ENCODE data around the gene PRELID3B. TPM values are rescaled to one million over a fixed set of nuclear protein-coding genes. Genes with fewer than 3 reads are reported as not detected.

The PRELID3B gene
- total RNA-seq, 2 experiments from 2014 or later, result 66.4 to 82.5 TPM

DNA sequence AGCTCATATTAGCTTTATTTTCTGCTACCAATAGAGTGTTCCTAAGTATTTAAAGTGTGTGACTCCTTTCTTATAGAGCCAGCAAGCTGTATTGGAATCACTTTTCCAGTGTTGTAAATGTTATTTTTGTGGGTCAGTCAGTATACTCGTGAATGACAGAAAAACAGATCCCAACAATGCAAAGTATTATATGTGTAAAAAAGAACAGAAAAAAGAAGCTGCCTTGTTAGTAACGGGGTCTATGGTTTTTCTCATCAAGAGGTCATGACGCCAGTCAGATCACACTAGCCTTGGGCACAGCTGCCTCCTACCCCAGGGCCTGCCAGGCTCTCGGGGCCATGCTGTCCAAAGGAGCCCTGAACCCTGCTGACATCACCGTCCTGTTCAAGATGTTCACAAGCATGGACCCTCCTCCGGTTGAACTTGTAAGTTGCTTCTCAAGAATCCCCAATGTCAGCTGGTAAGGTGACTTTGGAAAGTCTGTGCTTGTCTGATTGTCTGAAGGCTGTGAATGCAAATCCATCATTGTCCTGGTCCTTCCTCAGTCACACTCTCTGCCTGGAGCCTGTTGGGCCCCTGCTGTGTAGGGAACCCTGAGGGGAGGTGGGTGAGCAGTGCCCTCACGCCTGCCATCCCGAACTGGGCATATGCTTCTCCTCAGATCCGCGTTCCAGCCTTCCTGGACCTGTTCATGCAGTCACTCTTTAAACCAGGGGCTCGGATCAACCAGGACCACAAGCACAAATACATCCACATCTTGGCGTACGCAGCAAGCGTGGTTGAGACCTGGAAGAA is 51.7 kb downstream of the PRELID3B start:
- peaks cover 9% of the 10 kb centered on the region for H3K4me1 Mint-ChIP-seq
- no peak overlapping the region for H3K27ac Mint-ChIP-seq
- no peak for DNase-seq
- H3K9me3 Mint-ChIP-seq, result no peaks in the 10 kb centered on the region
- CTCF ChIA-PET, result interaction anchor here (0.6 kb wide), 1 partner anchor 12 kb away, joined by 4 read pairs; no protein-coding TSS in a partner anchor
- H3K36me3 Mint-ChIP-seq (ENCODE audit: low read depth), result peaks cover 83% of the 10 kb centered on the region
- H3K27me3 Mint-ChIP-seq, result no peaks in the 10 kb centered on the region
- H3K4me3 Mint-ChIP-seq, result no peak overlapping the region
- POLR2A ChIA-PET, result no interaction called here

DNA sequence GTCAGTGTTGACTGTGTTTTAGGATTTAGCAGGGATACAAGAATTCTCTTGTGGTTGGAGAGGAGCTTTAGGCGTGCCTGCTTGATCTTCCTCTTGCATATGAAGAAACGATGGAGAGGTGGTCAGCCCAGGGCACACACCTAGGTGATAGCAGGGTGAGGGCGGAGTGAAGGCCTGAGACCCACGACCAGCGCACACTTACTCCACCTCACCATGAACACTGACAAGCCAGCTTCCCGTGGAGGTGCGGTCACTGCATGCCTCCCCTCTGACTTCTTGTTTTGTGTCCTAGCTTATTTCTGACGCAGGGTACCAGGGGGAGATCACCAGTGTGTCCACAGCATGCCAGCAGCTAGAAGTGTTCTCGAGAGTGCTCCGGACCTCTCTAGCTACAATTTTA is 53.4 kb downstream of the PRELID3B start:
- peaks cover 16% of the 10 kb centered on the region for H3K4me1 Mint-ChIP-seq
- ChIA-PET CTCF (no interaction called here), POLR2A (no interaction called here)
- no peak for DNase-seq
- no peaks in the 10 kb centered on the region for H3K9me3 Mint-ChIP-seq
- H3K27me3 Mint-ChIP-seq, result no peaks in the 10 kb centered on the region
- no peak overlapping the region for H3K27ac Mint-ChIP-seq
- H3K4me3 Mint-ChIP-seq, result no peak overlapping the region
- peaks cover 73% of the 10 kb centered on the region for H3K36me3 Mint-ChIP-seq (ENCODE audit: low read depth)

DNA sequence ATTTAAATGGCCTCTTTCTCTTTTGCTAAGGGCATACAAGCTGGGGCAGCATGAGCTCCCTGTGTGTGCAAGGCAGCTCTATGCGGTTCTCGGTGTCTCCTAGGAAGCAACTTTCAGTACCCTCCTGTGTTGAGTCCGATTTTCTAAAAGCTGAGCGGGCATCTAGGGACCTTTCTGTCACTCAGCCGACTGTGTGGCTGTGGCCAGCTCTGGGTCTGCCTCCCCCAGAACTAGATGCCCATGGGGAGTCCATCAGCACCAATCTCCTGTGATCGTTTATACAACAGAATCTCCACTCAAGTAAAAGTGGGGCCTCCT is 54.1 kb downstream of the PRELID3B start:
- DNase-seq, result no peak
- Mint-ChIP-seq H3K4me1 (peaks cover 23% of the 10 kb centered on the region), H3K27me3 (no peaks in the 10 kb centered on the region), H3K27ac (no peak overlapping the region), H3K36me3 (ENCODE audit: low read depth) (peaks cover 72% of the 10 kb centered on the region), H3K4me3 (no peak overlapping the region), H3K9me3 (no peaks in the 10 kb centered on the region)
- ChIA-PET POLR2A (no interaction called here), CTCF (interaction anchor here (0.6 kb wide), 1 partner anchor 13 kb away, joined by 3 read pairs; no protein-coding TSS in a partner anchor)

DNA sequence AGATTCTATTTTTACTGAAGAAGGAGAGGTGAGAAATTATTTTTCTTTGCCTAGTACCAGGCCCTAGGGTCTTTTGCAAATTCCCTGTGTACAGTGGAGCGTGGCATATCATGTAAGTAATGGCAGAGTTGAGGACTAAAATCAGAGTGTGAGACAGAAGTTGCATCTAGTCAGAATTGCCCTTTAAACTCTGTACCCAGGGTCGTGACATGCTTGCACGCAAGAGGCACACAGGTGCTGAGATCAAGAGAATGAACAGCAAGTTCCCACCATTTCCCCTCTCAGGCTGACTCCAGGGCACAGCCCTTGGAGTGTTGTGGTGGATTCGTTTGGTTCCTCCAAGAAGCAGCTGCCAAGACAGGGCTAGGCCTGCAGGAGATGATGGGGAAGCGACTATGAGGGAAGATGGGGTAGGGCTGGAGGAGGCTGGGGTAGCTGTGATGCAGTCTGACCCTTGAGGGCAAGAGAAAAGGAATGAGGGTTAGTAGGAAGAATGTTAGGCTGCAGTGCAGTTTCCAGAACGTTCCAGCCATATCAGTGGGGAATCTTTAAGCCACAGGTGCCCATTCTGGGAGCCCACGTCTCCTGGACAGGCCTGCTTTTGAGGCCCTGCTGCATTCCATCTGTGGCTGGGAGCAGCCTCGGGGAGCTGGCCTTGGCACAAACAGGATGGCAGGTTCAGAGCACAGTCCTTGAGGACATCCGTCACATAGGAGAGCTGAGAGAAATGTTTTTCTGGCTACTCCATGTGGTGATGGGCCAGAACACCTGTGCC is 54.6 kb downstream of the PRELID3B start:
- Mint-ChIP-seq H3K36me3 (ENCODE audit: low read depth) (peaks cover 67% of the 10 kb centered on the region), H3K4me3 (no peak overlapping the region), H3K4me1 (peaks cover 26% of the 10 kb centered on the region), H3K27me3 (no peaks in the 10 kb centered on the region), H3K27ac (no peak overlapping the region), H3K9me3 (no peaks in the 10 kb centered on the region)
- ChIA-PET POLR2A (interaction anchor here (1.1 kb wide), 1 partner anchor 99 kb away, joined by 3 read pairs; no protein-coding TSS in a partner anchor), CTCF (interaction anchor here (0.6 kb wide), 1 partner anchor 13 kb away, joined by 3 read pairs; no protein-coding TSS in a partner anchor)
- DNase-seq, result no peak

DNA sequence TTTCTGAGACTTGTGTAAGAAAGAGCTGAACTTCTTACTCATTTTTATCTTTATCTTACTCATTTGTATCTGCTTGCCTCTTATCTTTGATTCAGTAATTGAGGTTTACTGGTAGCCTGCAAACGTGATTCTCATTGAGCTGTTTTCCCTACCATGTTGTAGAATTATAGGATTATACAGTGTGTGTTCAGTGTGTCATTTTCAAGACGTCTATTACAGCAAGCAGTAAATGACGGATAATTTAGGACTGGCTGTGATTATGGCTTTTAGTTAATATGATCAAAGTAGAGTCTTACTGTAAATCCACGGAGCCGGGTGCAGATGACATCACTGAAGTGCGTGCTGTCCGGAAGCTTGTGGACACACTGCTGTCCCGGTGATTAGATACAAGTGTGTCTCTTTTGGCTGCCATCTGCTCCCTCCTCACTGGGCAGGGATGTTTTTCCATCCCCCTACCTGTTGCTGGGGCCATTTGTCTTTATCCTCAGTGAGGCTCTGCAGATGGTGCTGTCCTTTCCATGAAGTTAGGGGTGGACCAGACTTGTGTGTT is 55.5 kb downstream of the PRELID3B start:
- H3K27ac Mint-ChIP-seq, result no peak overlapping the region
- H3K27me3 Mint-ChIP-seq, result no peaks in the 10 kb centered on the region
- no peak overlapping the region for H3K4me3 Mint-ChIP-seq
- peaks cover 34% of the 10 kb centered on the region for H3K4me1 Mint-ChIP-seq
- POLR2A ChIA-PET, result interaction anchor here (1.1 kb wide), 1 partner anchor 98 kb away, joined by 3 read pairs; no protein-coding TSS in a partner anchor
- no peak for DNase-seq
- peaks cover 66% of the 10 kb centered on the region for H3K36me3 Mint-ChIP-seq (ENCODE audit: low read depth)
- H3K9me3 Mint-ChIP-seq, result no peaks in the 10 kb centered on the region
- CTCF ChIA-PET, result interaction anchor here (0.9 to 1.0 kb wide), 2 partner anchors 8 to 9 kb away, joined by 3 read pairs; no protein-coding TSS in a partner anchor

DNA sequence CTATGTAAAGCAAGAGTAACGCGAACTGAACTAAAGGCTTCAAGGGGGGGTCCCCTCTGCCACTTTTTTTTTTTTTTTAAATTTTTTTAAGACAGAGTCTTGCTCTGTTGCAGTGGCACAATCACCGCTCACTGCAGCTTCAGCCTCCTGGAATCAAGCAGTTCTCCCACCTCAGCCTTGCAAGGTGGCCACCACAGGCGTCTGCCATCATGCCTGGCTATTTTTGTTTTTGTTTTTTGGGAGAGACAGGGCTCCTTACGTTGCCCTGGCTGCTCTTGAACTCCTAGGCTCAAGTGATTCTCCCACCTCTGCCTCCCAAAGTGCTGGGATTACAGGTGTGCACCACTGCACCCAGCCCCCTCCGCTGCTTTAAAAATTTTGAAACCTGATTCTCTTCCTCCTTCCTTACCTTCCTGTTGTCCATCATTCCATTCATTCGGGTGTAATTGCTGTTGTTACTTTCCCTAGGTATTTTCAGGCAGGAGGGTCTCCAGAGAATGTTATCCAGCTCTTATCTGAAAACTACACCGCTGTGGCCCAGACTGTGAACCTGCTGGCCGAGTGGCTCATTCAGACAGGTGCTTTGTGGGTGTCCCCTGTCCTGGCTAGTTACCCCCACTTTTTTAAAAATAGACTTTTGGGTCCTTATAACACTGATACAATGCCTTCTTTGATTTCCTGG is 56.2 kb downstream of the PRELID3B start:
- Mint-ChIP-seq H3K4me3 (no peak overlapping the region), H3K27me3 (no peaks in the 10 kb centered on the region), H3K36me3 (ENCODE audit: low read depth) (peaks cover 61% of the 10 kb centered on the region), H3K9me3 (no peaks in the 10 kb centered on the region), H3K4me1 (peaks cover 37% of the 10 kb centered on the region), H3K27ac (no peak overlapping the region)
- ChIA-PET CTCF (interaction anchor here (0.9 to 1.0 kb wide), 2 partner anchors 8 to 10 kb away, joined by 3 read pairs; no protein-coding TSS in a partner anchor), POLR2A (interaction anchor here (1.1 kb wide), 1 partner anchor 97 kb away, joined by 3 read pairs; no protein-coding TSS in a partner anchor)
- DNase-seq, result no peak

DNA sequence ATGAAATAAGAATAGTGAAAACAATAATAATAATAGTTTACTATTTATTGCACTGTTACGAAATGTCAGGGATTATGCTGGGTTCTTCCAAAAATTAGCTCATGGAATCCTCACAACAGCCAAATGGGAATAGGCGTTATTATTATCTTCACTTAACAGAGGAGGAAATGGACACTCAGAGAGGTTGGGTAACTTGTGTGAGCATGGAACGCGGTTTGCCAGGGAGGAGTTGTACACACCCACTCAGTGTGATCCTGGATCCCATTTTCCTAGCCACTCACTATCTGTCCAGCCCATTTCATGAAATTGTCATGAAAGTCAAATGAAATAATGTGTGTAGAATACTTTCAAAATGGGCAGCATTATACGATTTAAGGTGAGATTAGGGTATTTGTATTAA is 56.9 kb downstream of the PRELID3B start:
- H3K4me3 Mint-ChIP-seq, result no peak overlapping the region
- ChIA-PET CTCF (no interaction called here), POLR2A (no interaction called here)
- peaks cover 37% of the 10 kb centered on the region for H3K4me1 Mint-ChIP-seq
- DNase-seq, result no peak
- H3K36me3 Mint-ChIP-seq (ENCODE audit: low read depth), result peaks cover 54% of the 10 kb centered on the region
- H3K9me3 Mint-ChIP-seq, result no peaks in the 10 kb centered on the region
- no peaks in the 10 kb centered on the region for H3K27me3 Mint-ChIP-seq
- H3K27ac Mint-ChIP-seq, result no peak overlapping the region

DNA sequence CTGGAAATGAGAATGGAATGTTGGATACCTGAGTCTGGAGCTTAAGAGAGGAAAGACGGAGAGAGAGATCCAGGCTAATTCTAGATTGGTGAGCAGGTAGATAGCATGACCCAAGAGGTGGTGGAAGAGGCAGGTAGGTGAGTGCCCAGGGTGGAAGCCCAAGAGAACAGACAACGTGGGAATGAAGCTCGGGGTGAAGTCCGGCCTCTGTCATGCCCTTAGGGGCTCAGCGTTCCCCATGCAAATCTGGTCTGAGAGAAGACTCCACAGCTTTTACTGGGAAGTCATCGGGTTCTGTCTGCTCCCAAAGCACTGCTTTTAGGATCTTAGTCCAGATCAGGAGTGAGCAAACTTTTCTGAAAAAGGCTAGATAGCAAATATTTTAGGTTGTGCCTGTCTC is 57.9 kb downstream of the PRELID3B start:
- Mint-ChIP-seq H3K9me3 (no peaks in the 10 kb centered on the region), H3K27me3 (peaks cover 2% of the 10 kb centered on the region), H3K4me1 (peaks cover 38% of the 10 kb centered on the region), H3K27ac (no peak overlapping the region), H3K4me3 (no peak overlapping the region), H3K36me3 (ENCODE audit: low read depth) (peaks cover 47% of the 10 kb centered on the region)
- POLR2A ChIA-PET, result no interaction called here
- no peak for DNase-seq
- CTCF ChIA-PET, result interaction anchor here (0.6 to 0.9 kb wide), 2 partner anchors 8 to 24 kb away, joined by 3 read pairs; no protein-coding TSS in a partner anchor

Other genes with a start within 250 kb of the PRELID3B start
- 1 to 10 TPM in 1 of 2 experiments, under 1 TPM in 1; 0.96 to 1.5 TPM for gene GNAS-AS1, start 191.9 kb downstream of the PRELID3B start, total RNA-seq
- gene GNAS, start 190.1 kb downstream of the PRELID3B start, total RNA-seq, result 1,000 to 10,000 TPM; 1,022 to 1,326 TPM
- gene NELFCD, start 61.5 kb downstream of the PRELID3B start, total RNA-seq, result 10 to 100 TPM; 90.1 to 98.2 TPM
- gene CTSZ, start 35.5 kb downstream of the PRELID3B start, total RNA-seq, result 10 to 100 TPM; 48.2 to 53.3 TPM
- gene TUBB1, start 23.4 kb downstream of the PRELID3B start, total RNA-seq, result not detected
- 100 to 1,000 TPM in 1 of 2 experiments, 10 to 100 TPM in 1; 98.1 to 101 TPM for gene ATP5F1E, start 10.5 kb downstream of the PRELID3B start, total RNA-seq
- gene ZNF831, start 121.0 kb upstream of the PRELID3B start, total RNA-seq, result 10 to 100 TPM; 10.3 to 10.4 TPM

All from activated CD4-positive, alpha-beta T cell treated with anti-CD3 and anti-CD28 coated beads, Interleukin-2, amount 10 ng/mL, durations not matched to agents 7 days and 5 days (primary cell).